ENCODE results near the gene FBP1.
"Not testable (repeated sequence)": the region's sequence is repeated elsewhere in the genome, so short reads cannot be mapped to it uniquely, and the experiment has no call there.

Gene FBP1

GRCh38 chr9:94568250-94568889 is 70.9 kb downstream of the FBP1 start:
- Histone ChIP-seq H3K27me3 (ENCODE audit: low read depth, low read length) (no peaks in the 10 kb centered on the region), H3K36me3 (ENCODE audit: control insufficient read depth in 1 of 2, insufficient read depth in 2 of 2, low read length in 2 of 2) (no peaks in the 10 kb centered on the region), H3K4me3 (ENCODE audit: low read depth in 1 of 2, low read length in 2 of 2) (no peak overlapping the region), H3K4me1 (ENCODE audit: control insufficient read depth in 1 of 2, insufficient read depth in 2 of 2, low read length in 2 of 2) (no peaks in the 10 kb centered on the region), H3K9me3 (ENCODE audit: control insufficient read depth in 1 of 2, low read length in 2 of 2) (no peaks in the 10 kb centered on the region), H3K27ac (ENCODE audit: low read length) (no peak overlapping the region)

- Histone ChIP-seq H3K4me1 (ENCODE audit: control insufficient read depth in 1 of 2, insufficient read depth in 2 of 2, low read length in 2 of 2) (no peaks in the 10 kb centered on the region), H3K27me3 (ENCODE audit: low read depth, low read length) (no peaks in the 10 kb centered on the region), H3K36me3 (ENCODE audit: control insufficient read depth in 1 of 2, insufficient read depth in 2 of 2, low read length in 2 of 2) (no peaks in the 10 kb centered on the region), H3K4me3 (ENCODE audit: low read depth in 1 of 2, low read length in 2 of 2) (no peak overlapping the region), H3K27ac (ENCODE audit: low read length) (no peak overlapping the region), H3K9me3 (ENCODE audit: control insufficient read depth in 1 of 2, low read length in 2 of 2) (no peaks in the 10 kb centered on the region)
Measured at GRCh38 chr9:94567271-94567670, 72.0 kb downstream of the FBP1 start.

- Histone ChIP-seq H3K27ac (ENCODE audit: low read length) (no peak overlapping the region), H3K36me3 (ENCODE audit: control insufficient read depth in 1 of 2, insufficient read depth in 2 of 2, low read length in 2 of 2) (no peaks in the 10 kb centered on the region), H3K4me1 (ENCODE audit: control insufficient read depth in 1 of 2, insufficient read depth in 2 of 2, low read length in 2 of 2) (no peaks in the 10 kb centered on the region), H3K9me3 (ENCODE audit: control insufficient read depth in 1 of 2, low read length in 2 of 2) (no peaks in the 10 kb centered on the region), H3K27me3 (ENCODE audit: low read depth, low read length) (no peaks in the 10 kb centered on the region), H3K4me3 (ENCODE audit: low read depth in 1 of 2, low read length in 2 of 2) (no peak overlapping the region)
Measured at GRCh38 chr9:94566550-94566949, 72.8 kb downstream of the FBP1 start.

- H3K27me3 ChIP-seq (ENCODE audit: low read depth, low read length); H3K36me3 ChIP-seq (ENCODE audit: control insufficient read depth in 1 of 2, insufficient read depth in 2 of 2, low read length in 2 of 2); H3K4me1 ChIP-seq (ENCODE audit: control insufficient read depth in 1 of 2, insufficient read depth in 2 of 2, low read length in 2 of 2); H3K4me3 ChIP-seq (ENCODE audit: low read depth in 1 of 2, low read length in 2 of 2); H3K9me3 ChIP-seq (ENCODE audit: control insufficient read depth in 1 of 2, low read length in 2 of 2); H3K27ac ChIP-seq (ENCODE audit: low read length): not testable (repeated sequence)
Measured at GRCh38 chr9:94564279-94564678, 75.0 kb downstream of the FBP1 start.

GRCh38 chr9:94563548-94563947 is 75.8 kb downstream of the FBP1 start:
- Histone ChIP-seq H3K9me3 (ENCODE audit: control insufficient read depth in 1 of 2, low read length in 2 of 2) (no peaks in the 10 kb centered on the region), H3K36me3 (ENCODE audit: control insufficient read depth in 1 of 2, insufficient read depth in 2 of 2, low read length in 2 of 2) (no peaks in the 10 kb centered on the region), H3K4me3 (ENCODE audit: low read depth in 1 of 2, low read length in 2 of 2) (no peak overlapping the region), H3K4me1 (ENCODE audit: control insufficient read depth in 1 of 2, insufficient read depth in 2 of 2, low read length in 2 of 2) (no peaks in the 10 kb centered on the region), H3K27me3 (ENCODE audit: low read depth, low read length) (no peaks in the 10 kb centered on the region), H3K27ac (ENCODE audit: low read length) (no peak overlapping the region)

GRCh38 chr9:94560237-94560636 is 79.1 kb downstream of the FBP1 start:
- Histone ChIP-seq H3K4me3 (ENCODE audit: low read depth in 1 of 2, low read length in 2 of 2) (no peak overlapping the region), H3K27ac (ENCODE audit: low read length) (no peak overlapping the region), H3K36me3 (ENCODE audit: control insufficient read depth in 1 of 2, insufficient read depth in 2 of 2, low read length in 2 of 2) (no peaks in the 10 kb centered on the region), H3K9me3 (ENCODE audit: control insufficient read depth in 1 of 2, low read length in 2 of 2) (no peaks in the 10 kb centered on the region), H3K27me3 (ENCODE audit: low read depth, low read length) (no peaks in the 10 kb centered on the region), H3K4me1 (ENCODE audit: control insufficient read depth in 1 of 2, insufficient read depth in 2 of 2, low read length in 2 of 2) (no peaks in the 10 kb centered on the region)

- Histone ChIP-seq H3K27me3 (ENCODE audit: low read depth, low read length) (no peaks in the 10 kb centered on the region), H3K9me3 (ENCODE audit: control insufficient read depth in 1 of 2, low read length in 2 of 2) (no peaks in the 10 kb centered on the region), H3K4me1 (ENCODE audit: control insufficient read depth in 1 of 2, insufficient read depth in 2 of 2, low read length in 2 of 2) (no peaks in the 10 kb centered on the region), H3K4me3 (ENCODE audit: low read depth in 1 of 2, low read length in 2 of 2) (no peak overlapping the region), H3K27ac (ENCODE audit: low read length) (no peak overlapping the region), H3K36me3 (ENCODE audit: control insufficient read depth in 1 of 2, insufficient read depth in 2 of 2, low read length in 2 of 2) (no peaks in the 10 kb centered on the region)
Measured at GRCh38 chr9:94557376-94557775, 81.9 kb downstream of the FBP1 start.

GRCh38 chr9:94554439-94555331 is 84.6 kb downstream of the FBP1 start, which contains the start of gene PCAT7:
PCAT7 (plus strand) TSS chr9:94555083.
- no peaks in the 10 kb centered on the region for H3K36me3 ChIP-seq (ENCODE audit: control insufficient read depth in 1 of 2, insufficient read depth in 2 of 2, low read length in 2 of 2)
- peak within 1 kb of the TSS in 1 of 2 donors; percentile 42 for H3K4me3 ChIP-seq (ENCODE audit: low read depth in 1 of 2, low read length in 2 of 2)
- H3K27me3 ChIP-seq (ENCODE audit: low read depth, low read length), result no peaks in the 10 kb centered on the region
- no peaks in the 10 kb centered on the region for H3K4me1 ChIP-seq (ENCODE audit: control insufficient read depth in 1 of 2, insufficient read depth in 2 of 2, low read length in 2 of 2)
- H3K9me3 ChIP-seq (ENCODE audit: control insufficient read depth in 1 of 2, low read length in 2 of 2), result no peaks in the 10 kb centered on the region
- H3K27ac ChIP-seq (ENCODE audit: low read length), result no peak within 1 kb of the TSS

GRCh38 chr9:94554078-94554438 is 85.3 kb downstream of the FBP1 start:
- H3K27ac ChIP-seq (ENCODE audit: low read length), result no peak overlapping the region
- H3K27me3 ChIP-seq (ENCODE audit: low read depth, low read length), result no peaks in the 10 kb centered on the region
- H3K4me1 ChIP-seq (ENCODE audit: control insufficient read depth in 1 of 2, insufficient read depth in 2 of 2, low read length in 2 of 2), result no peaks in the 10 kb centered on the region
- H3K36me3 ChIP-seq (ENCODE audit: control insufficient read depth in 1 of 2, insufficient read depth in 2 of 2, low read length in 2 of 2), result no peaks in the 10 kb centered on the region
- peak overlapping the region in 1 of 2 donors; percentile 42 for H3K4me3 ChIP-seq (ENCODE audit: low read depth in 1 of 2, low read length in 2 of 2)
- H3K9me3 ChIP-seq (ENCODE audit: control insufficient read depth in 1 of 2, low read length in 2 of 2), result no peaks in the 10 kb centered on the region

All from muscle layer of duodenum (tissue), 2 donors.